ENCODE data around the gene F2RL2.

The F2RL2 gene, protein sequence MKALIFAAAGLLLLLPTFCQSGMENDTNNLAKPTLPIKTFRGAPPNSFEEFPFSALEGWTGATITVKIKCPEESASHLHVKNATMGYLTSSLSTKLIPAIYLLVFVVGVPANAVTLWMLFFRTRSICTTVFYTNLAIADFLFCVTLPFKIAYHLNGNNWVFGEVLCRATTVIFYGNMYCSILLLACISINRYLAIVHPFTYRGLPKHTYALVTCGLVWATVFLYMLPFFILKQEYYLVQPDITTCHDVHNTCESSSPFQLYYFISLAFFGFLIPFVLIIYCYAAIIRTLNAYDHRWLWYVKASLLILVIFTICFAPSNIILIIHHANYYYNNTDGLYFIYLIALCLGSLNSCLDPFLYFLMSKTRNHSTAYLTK

DNA sequence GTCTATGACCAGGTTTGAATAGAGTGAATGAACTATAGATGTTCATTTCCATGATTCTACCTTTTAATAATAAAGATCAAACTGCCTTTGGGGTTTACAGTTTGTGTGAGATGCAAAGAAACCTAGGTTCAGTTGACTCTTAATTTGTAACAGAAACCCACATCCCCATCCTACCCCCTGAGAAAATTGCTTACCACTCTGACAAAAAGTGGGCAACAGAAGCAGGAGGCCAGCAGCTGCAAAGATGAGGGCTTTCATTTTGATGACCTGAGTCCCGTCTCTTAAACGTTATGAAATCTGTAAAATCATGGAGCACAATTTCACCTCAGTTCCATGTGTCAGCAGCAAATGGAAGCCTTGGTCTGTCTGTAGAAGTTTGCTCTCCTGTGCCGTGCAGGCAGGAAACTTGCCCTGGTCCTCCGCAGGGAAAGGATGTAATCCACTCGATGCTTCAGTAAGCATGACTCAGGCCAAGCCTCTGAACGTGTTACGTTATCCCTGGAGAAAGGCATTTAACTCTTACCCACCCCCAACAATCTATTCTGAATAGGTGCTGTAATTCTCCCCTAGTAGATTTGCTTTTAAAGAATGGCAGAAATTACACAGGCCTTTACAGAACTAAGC lies at the start of gene F2RL2:
TSS of gene F2RL2 (minus strand) at position 431 of the 624 bp plus-strand sequence. CDS start at position 258, 173 bp downstream.
- DNase-seq (ENCODE audit: low read depth in 2 of 2), result peak; percentile 72 to 74

DNA sequence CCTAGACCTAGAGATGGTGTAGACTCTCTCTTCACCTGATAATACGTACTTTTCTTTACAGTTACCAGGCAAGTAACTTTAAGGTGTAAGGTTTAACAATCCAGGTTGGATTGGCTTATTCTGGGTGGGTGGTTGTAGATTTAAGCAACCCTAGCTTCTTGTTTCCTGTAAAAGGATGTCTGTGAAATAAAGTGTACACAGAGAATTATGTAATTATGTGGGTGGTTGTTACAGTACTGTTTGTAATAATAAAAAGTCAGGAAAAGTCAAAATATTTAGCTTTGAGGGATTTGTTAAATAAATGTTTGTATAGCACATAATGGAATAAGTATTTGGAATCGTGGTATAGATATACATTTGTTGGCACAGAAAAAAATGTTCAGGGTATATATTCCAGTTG lies 49.0 kb upstream of the F2RL2 start:
- no peak for DNase-seq (ENCODE audit: low read depth in 2 of 2)

DNA sequence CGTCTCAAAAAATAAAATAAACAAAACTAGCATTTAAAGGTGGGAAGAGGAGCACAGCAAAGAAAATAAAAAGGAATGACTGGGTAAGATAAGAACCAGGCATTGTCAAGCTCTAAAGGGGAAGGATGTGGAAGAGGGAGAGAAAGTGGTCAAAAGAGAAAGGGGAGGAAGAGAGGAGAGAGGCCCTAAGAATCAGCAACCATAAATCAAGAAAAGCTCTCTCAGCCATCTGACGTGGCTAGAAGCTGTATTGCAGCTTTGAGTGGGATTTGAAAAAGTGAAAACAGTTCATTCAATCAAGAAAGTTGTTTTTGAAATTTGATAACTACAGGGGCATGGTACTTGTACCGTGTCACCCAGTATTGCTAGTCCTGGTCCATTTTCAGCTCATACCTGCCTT lies 47.3 kb upstream of the F2RL2 start:
- DNase-seq (ENCODE audit: low read depth in 2 of 2), result no peak

DNA sequence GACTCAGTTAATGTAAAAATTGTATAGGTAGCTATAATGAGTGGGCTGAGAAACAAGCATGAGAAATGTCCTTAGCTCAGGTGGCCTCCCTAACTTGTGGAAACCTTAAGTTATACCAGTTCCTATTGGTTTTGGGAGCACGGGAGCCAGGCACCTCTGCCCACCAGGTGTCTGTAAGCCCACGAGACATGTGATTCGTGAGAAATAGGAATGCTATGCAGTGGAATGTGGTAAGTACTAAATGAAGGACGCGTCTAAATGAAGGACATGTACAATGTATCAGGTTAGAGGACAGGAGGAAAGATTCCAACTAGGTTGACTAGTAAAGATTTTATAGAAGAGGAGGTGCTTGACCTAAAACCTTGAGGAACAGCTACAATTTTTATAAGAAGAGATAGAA lies 46.0 kb upstream of the F2RL2 start:
- no peak for DNase-seq (ENCODE audit: low read depth in 2 of 2)

DNA sequence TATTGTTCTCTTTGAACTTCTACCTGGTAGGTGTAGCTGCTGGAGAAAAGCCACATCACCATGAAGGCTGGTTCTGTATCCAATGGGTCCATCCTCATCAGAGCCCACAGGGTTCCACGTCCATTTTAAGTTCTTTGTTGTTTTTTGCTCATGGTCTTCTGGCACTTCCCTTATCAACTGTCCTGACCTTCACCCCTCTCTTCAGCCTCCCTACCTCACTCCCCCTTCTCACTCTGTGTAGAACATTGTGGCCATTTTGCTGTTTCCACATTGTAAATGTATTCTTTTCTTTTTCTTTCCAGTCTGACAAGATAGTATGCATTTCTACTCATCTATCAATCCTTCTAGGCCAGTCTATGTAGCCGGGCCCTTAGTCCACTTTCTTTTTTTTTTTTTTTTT lies 44.3 kb upstream of the F2RL2 start:
- DNase-seq (ENCODE audit: low read depth in 2 of 2), result no peak

DNA sequence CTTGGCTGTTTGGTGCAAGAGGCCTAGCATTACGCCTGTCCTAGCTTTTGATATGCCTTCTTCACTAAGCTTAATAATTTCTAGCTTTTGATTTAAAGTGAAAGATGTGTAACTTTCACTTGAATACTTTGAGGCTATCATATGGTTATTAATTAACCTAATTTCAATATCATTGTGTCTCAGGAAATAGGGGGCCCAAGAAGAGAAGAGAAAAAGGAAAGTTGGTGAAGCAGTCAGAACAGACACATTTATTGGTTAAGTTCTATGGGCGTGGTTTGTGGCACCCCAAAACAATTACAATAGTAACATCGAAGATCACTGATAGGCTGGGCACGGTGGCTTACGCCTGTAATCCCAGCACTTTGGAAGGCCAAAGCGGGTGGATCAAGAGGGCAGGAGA lies 40.9 kb upstream of the F2RL2 start:
- DNase-seq (ENCODE audit: low read depth in 2 of 2), result no peak

DNA sequence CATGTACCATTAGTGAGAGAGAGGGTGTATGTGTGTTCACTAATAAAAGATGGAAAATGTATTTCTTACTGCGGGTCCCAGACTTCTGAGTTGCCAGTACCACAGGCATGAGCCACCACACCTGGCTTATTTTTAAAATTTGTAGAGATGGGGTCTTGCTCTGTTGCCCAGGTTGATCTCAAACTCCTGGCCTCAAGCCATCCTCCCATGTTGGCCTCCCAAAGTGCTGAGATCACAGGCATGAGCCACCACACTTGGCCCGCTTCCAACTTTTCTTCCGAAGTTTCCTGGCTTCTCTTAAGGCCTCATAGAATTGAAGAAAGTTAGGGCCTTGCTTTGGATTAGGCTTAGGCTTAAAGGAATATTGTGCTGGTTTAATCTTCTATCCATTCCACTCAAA lies 40.4 kb upstream of the F2RL2 start:
- no peak for DNase-seq (ENCODE audit: low read depth in 2 of 2)

DNA sequence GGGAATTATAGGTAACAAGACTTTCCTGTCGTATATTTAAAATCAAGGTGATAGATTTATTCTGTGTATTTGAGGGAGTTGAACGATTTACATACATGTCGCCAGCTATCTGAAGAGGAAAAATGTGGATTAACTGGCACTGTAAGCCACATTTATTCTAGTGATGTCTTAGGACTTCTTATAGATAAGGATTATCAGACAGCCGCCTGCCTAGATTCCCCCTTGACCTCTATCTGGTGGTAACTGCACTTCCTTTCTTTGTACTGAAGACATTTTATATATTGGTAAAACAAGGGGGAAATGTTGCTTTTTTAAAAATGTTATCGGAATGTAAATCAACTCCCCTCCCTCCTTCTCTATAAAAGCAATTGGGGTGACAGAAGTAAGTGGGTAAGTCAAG lies 39.3 kb upstream of the F2RL2 start:
- no peak for DNase-seq (ENCODE audit: low read depth in 2 of 2)

DNA sequence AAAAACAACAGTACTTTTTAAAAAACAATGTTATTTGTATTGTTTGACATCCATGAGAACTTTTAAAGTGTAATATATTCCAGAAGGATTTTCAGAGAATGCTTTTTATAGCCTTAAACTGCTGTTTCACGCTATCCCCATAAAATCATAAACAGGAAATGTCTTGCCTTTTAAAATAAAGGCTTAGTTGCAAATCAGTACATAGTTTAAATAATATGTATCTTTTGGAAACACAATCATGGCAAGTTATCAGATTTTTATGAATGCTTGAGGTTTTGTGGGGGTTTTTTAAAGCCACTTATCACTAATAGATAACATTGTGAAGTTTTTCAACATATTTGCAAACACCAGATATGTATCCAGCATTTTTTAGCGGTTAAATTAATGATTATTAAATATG lies 37.2 kb upstream of the F2RL2 start:
- DNase-seq (ENCODE audit: low read depth in 2 of 2), result peak in 1 of 2 experiments; percentile 7

DNA sequence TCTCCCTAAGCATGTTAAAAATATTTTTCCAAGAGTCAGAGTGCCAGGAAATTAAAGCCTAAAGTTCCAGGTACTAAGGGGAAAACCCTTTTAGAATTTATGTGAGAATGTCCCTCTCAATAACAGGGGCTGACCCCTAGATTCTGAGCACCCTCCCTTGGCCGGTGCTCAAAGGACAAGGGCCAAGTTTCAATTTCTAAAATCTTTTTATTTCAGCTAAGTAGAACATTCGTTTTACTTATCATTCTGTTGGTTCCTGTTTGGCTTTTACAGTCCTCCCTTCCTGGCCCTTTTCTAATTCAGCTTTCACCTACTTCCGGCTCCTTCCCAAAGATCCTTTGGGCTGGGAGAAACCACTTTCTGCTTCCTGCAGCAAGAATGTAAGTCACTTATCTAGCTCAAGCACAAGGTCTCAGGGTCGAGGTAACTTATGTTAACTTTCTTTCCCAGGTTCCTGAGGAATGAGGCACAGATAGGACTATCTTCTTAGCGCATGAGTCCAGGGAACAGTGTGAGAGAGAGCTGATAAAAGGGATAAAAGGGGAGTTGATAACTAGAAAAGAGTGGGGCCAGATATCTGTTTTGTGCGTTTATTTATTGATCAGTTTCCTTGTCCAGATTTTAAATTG lies 34.6 kb upstream of the F2RL2 start:
- DNase-seq (ENCODE audit: low read depth in 2 of 2), result no peak

DNA sequence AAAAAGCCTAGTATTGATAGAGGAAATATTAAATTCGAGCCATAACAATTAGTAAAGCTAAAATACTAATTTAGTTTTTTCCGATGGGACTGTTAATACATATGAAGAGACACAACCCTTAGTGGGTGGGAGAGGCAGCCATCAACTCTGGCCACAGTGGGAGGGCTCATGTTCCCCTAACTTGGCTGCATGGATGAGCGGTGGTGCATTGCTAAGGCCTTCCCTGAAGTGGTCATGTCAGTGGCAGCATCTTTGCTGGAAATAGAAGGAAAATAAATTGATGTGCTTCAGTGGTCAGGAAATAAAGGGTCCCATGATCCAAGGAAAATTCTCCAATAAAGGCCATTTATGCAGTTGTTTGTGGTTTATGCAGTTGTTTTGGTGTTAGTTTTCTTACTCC lies 33.9 kb upstream of the F2RL2 start:
- DNase-seq (ENCODE audit: low read depth in 2 of 2), result no peak

DNA sequence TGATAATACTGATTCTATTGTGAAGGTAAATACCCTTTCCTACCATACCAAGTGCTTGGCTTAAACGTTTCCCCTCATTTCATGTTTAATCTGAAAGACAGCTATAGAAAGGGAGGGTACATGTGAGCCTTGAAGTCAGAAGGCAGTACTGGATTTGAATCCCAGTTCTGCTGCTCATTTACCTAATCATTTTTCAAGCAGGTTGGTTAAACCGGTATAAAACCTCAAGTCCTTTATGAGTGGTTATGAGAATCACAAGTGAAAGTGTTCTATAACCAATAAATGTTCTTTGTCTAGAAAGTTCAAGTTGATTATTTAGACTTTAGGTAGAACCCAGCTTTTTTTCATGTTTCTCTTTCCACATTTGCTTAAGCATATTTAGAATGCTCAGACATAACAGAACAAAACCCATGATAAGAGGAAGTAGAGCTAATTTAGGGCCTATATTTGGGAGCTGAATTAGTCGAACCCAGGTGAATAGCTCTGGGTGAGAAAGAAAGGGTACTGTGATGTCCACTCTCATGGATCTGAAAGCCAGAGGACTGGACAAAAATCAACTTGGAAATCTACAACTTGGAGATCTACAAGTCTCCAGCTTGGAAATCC lies 29.7 kb upstream of the F2RL2 start:
- no peak for DNase-seq (ENCODE audit: low read depth in 2 of 2)

DNA sequence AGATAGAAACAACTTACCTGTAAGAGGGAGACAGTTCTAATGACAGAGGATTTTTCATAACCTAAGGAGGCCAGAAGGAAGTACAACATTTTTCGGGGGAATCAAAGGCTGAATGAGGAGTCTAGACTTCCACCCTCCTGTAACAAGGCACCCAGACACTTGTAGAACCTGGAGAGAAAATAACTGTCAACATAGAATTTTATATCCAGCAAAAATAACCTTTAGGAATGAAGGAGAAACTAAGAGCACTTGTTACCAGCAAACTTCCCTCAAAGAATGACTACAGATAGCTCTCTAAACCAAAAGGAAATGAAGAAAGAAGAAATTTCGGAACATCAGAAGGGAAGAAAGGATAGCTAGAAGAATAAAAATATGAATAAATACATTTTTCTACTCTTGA lies 25.9 kb upstream of the F2RL2 start:
- DNase-seq (ENCODE audit: low read depth in 2 of 2), result no peak

DNA sequence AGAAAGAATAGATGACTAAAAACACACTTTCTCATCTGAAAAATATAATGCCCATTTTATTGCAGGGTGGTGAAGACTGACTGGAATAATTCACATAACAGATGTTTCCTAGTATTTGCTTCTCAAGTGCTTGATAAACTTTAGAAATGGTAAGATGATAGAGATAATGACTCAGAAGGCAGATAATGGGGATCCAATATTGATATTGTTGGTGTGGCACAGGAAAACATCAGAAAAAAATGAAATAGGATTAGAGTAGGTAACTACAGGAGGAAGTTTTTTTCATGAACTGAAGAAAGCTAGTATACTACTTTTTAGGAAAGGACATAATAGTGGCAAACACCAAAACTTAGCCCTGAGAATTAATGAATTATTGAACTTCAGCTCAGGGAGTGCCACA lies 20.2 kb upstream of the F2RL2 start:
- DNase-seq (ENCODE audit: low read depth in 2 of 2), result no peak

DNA sequence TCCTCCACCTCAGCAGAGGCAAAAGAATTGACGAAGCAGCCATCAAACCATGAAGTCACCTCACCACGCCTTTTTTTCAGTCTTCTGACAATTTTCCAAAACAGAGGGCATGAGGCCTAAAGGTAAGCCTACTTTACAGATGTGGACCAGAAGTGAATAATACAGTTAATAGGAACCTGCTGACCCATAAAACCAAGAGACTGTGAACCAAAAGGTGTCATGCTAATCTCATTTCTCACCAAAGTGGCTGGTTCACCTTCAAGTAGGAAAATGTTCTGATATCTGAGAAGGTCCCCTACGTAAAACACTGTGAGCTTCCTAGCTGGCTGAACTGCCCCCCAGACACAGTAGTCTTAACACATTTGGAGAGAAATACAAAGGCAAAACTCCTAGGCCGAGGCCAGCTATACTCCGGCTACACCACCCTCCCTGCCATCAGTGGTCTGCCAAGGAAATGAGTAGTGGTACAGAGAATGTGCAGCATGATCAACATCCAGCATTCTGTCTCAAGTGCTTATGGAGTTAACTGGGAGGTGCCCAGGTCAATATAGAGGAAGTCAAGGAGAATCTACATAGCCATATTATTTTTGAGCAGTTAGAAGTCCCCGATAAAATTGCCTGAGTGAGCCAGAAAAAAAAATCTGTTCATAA lies 19.3 kb upstream of the F2RL2 start:
- DNase-seq (ENCODE audit: low read depth in 2 of 2), result no peak

DNA sequence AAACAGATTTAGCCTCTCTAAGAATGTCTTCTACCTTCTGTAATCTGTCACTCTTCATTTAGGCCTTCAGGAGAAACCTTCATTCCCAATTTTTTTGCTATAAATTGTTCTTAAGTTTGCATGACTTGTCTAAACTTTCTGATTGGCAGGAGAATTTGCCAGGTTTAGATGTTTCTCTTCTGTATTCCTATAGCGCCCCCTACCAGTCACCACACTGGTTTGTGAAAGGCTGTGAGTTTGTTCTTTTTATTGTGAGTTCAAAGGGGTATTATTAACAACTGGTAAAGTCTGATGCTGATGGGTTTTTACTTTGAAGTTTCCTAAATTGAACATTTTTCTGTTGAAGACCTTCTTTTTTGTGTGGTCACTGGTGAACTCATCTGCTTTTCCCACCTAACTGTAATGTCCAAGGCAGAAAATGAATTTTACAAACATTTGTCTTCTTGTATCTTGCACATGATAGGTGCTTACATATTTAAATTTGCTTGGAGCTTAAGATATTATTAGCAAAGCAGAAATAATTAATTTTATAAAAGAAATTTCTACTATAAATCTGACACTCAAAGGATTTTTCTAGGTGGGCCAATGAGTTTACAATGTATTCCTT lies 18.4 kb upstream of the F2RL2 start:
- DNase-seq (ENCODE audit: low read depth in 2 of 2), result peak; percentile 46 to 58

DNA sequence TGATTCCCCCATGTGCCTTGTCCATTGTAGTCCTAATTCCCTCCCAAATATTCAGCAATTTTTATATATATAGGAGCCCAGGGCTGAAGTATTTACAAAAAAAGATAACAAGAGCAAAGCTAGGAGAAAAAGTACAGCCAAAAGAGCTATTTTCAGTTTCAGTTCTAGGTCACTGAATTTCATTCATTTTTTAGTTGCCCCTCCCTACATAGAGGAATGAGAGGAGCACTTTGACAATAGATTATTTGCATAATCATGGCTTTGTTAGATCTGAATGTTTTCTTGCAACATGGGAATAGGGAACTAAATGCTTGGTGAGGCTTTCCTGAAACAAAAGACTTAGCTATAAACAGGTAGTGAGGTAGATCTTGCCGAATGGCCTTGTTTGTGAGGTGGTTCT lies 15.3 kb upstream of the F2RL2 start:
- no peak for DNase-seq (ENCODE audit: low read depth in 2 of 2)

DNA sequence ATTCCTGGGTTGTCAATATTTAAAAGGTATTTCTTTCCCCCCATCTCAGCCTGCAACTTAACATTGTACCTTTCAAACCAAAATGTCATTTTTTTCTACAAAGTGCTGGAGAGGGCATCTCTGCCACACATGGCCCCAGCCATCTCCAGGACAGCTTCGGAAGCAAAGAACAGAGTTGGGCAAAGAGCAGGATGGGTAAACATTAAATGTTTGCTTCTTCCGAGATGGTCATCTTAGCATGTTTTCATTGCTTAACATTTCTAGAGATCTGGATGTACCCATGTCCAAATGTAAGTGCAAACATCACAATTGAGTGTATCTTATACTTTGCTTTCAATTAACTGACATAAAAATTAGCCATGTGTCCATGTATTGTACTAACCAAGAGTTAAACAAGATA lies 14.3 kb upstream of the F2RL2 start:
- DNase-seq (ENCODE audit: low read depth in 2 of 2), result no peak

DNA sequence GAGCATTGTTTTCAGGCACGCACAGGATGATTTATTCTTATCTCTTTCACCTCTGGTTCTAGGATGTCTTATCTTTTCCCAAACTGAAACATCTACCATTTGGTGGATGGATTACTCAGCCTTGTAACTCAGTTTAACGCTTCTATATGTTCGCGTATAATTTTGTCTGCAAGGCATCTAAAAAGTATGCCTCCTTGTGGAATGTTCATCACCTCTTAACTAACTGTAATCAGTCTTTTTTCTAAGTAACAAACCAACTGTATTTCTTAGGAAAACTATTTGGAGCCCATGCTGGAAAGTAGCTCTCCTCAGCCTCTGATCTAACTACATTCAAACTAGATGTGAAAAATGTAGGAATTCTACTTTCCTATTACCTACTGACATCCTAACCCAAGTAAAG lies 11.5 kb upstream of the F2RL2 start:
- DNase-seq (ENCODE audit: low read depth in 2 of 2), result no peak

DNA sequence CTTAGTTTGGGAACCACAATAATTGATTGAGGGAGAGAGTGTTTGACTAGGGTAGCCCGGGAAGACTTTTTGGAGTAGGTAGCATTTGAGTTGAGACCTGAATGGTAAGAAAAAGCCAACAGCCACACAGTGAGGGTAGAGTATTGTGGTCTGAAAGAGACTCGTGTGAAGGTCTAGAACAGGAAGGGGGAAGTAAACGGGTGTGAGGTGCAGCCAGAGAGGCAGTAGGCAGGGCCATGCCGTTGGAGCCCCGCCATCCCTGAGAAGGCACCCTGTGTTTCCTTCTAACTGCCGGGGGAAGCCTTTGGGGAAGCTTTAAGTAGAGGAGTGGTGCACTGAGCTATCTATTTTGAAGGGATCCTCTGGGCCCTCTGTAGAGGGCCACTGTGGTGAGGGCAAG lies 3.5 kb upstream of the F2RL2 start:
- no peak for DNase-seq (ENCODE audit: low read depth in 2 of 2)

DNA sequence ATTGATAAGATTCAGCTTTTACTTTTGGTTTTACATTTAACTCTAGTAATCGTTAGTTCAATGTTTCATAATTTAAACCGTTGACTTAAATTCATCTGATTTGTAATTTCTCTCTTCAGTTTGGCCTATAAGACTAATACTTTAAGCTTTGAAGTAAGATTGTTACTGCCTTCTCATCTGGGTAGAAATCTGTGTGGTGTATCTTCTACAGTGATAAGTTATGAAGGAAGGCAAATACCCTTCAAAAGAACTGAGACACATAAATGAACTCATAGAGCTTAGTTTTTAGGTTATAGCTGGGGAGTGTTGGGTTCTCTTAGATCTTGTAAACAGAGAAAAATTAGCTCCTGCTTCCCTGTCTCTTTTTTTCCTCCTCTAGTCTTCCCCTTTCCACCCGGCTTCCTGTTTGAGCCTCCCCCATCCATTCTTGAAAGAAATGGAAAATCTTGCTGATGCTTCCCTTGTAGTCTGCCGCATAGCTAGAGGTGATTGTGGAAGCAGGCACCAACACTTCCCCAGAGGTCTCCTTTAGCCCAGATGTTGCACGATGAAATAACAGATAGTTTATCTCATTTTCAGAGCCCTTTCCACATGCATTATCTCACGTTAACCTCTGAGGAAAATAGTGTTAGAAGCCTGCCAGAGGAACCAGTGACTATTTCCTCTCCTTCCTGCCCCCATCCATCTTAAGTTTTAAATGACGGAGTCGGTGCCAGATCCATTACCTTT lies 2.0 kb upstream of the F2RL2 start:
- DNase-seq (ENCODE audit: low read depth in 2 of 2), result no peak
